HL-60 (cell line): ENCODE measurements around the gene VN1R5.
"Not testable (repeated sequence)": the region's sequence is repeated elsewhere in the genome, so short reads cannot be mapped to it uniquely, and the experiment has no call there.

Experiments
- DNase-seq, 2 experiments: peaks; one replicate each; pipeline ENCODE4 v3.0.0-alpha.2; 2010 to 2020; ENCODE audit warnings: low read depth in 1 of 2, low spot score in 1 of 2
- H3K27ac ChIP-seq: fragments of 250-450 bp; sonication (Bioruptor Pico); replicated peaks from 2 replicates; pipeline ENCODE4 v1.5.1; 2020; ENCODE audit warnings: mild to moderate bottlenecking, moderate library complexity
- H3K27me3 ChIP-seq: fragments of 250-450 bp; sonication (Bioruptor Pico); 2 replicates; pipeline ENCODE4 v1.5.1; 2021; ENCODE audit warnings: mild to moderate bottlenecking, moderate library complexity; ENCODE audit not compliant: insufficient read depth, poor library complexity, severe bottlenecking
- H3K4me3 ChIP-seq: replicated peaks from 2 replicates; pipeline ENCODE4 v1.5.1; 2011; ENCODE audit warnings: mild to moderate bottlenecking, control low read depth, low read length; ENCODE audit not compliant: insufficient read depth
- CTCF ChIP-seq: IDR thresholded peaks from one replicate; pipeline ENCODE4 v1.5.1; 2011; ENCODE audit warnings: low read length, control low read depth, inconsistent platforms; ENCODE audit not compliant: insufficient read depth
- GABPA ChIP-seq: IDR thresholded peaks from 2 replicates; pipeline ENCODE4 v1.6.1; 2012; ENCODE audit warnings: low read depth
- POLR2AphosphoS5 ChIP-seq: IDR thresholded peaks from 2 replicates; pipeline ENCODE4 v1.6.1; 2012; ENCODE audit warnings: low read depth
- REST ChIP-seq: IDR thresholded peaks from 2 replicates; pipeline ENCODE4 v1.6.1; 2012; ENCODE audit warnings: low read depth; ENCODE audit not compliant: insufficient replicate concordance
- SPI1 ChIP-seq: IDR thresholded peaks from 2 replicates; pipeline ENCODE4 v1.6.1; 2012; ENCODE audit warnings: low read depth, mild to moderate bottlenecking, borderline replicate concordance

Gene VN1R5

GRCh38 chr1:247216261-247216660 is 39.6 kb upstream of the VN1R5 start:
- no peak for DNase-seq
- Histone ChIP-seq H3K27me3 (no peaks in the 10 kb centered on the region), H3K4me3 (no peak overlapping the region), H3K27ac (no peak overlapping the region)
- TF ChIP-seq SPI1, result no peak
- TF ChIP-seq CTCF, result no peak
- no peak for TF ChIP-seq POLR2AphosphoS5
- TF ChIP-seq GABPA, result no peak
- no peak for TF ChIP-seq REST

- no peak for TF ChIP-seq POLR2AphosphoS5
- no peak for TF ChIP-seq GABPA
- TF ChIP-seq REST, result no peak
- no peak for TF ChIP-seq CTCF
- TF ChIP-seq SPI1, result no peak
- DNase-seq, result no peak
- Histone ChIP-seq H3K27ac (no peak overlapping the region), H3K4me3 (no peak overlapping the region), H3K27me3 (no peaks in the 10 kb centered on the region)
Measured at GRCh38 chr1:247218121-247218651, 37.7 kb upstream of the VN1R5 start.

- H3K27me3 ChIP-seq, H3K27ac ChIP-seq, H3K4me3 ChIP-seq, DNase-seq: not testable (repeated sequence)
Measured at GRCh38 chr1:247220280-247220679, 35.6 kb upstream of the VN1R5 start.

GRCh38 chr1:247222840-247223239 is 33.0 kb upstream of the VN1R5 start:
- Histone ChIP-seq H3K27me3 (no peaks in the 10 kb centered on the region), H3K27ac (no peak overlapping the region), H3K4me3 (no peak overlapping the region)
- TF ChIP-seq POLR2AphosphoS5, result no peak
- no peak for TF ChIP-seq SPI1
- no peak for TF ChIP-seq GABPA
- no peak for TF ChIP-seq REST
- no peak for TF ChIP-seq CTCF
- DNase-seq, result no peak
